Measurements from ENCODE around the gene NREP.

DNA sequence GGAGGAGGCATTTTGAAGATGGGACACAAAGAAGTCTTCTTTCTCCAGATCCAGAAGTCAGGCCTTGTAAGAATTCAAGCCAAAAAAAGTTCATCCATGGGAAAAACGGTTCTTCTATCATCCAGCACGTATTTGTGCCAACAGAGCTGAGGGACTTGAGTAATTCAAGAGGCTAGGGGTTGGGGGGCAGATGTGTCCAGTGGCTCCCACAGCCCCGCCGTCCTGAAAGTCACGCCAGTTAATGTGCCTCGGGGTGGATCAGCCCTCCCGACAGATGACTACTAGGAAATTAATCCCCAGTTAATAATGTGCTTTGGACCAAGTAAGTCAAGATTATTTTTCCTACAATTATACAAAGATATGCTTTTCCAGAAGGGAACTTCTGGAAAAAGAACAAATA lies 23.4 kb downstream of the NREP start:
- TF ChIP-seq GATA2 (IDR thresholded peaks at IDR 0.05; ENCODE audit: low read depth, low read length) (no peak), GATA3 (IDR thresholded peaks at IDR 0.05; ENCODE audit: low read depth, low read length) (no peak)
